CD14-positive monocyte (primary cell): ENCODE results near the gene GMDS. TPM values are rescaled to one million over a fixed set of nuclear protein-coding genes. Genes with fewer than 3 reads are reported as not detected.

Experiments used
- DNase-seq, 3 donors: peaks; one replicate each; pipeline ENCODE4 v3.0.0-alpha.2; 2011 to 2022
- H2AFZ ChIP-seq: 2 replicates; pipeline ENCODE4 v1.6.0; 2012; ENCODE audit warnings: mild to moderate bottlenecking, low read depth, low read length, inconsistent platforms; ENCODE audit not compliant: insufficient read depth, poor library complexity, severe bottlenecking
- H3K27ac ChIP-seq, 2 donors: 1 replicate in 1 of 2; 2 replicates in 1 of 2; pipeline ENCODE4 v1.5.1; 2012 to 2013; ENCODE audit warnings: low read length in 2 of 2, control low read depth in 1 of 2, inconsistent platforms in 1 of 2, low read depth in 1 of 2, mild to moderate bottlenecking in 1 of 2
- H3K27me3 ChIP-seq, 2 donors: one replicate each; pipeline versions ENCODE4 v1.6.0 to v1.6.1; 2011 to 2013; ENCODE audit warnings: low read length in 2 of 2; ENCODE audit not compliant: control insufficient read depth in 2 of 2, insufficient read depth in 2 of 2
- H3K36me3 ChIP-seq, 2 donors: replicated peaks in 1 of 2; 1 replicate in 1 of 2; 2 replicates in 1 of 2; pipeline versions ENCODE4 v1.5.1 to v1.6.1; 2012 to 2013; ENCODE audit warnings: low read length in 2 of 2, control low read depth in 1 of 2, inconsistent platforms in 1 of 2, mild to moderate bottlenecking in 1 of 2; ENCODE audit not compliant: insufficient read depth in 2 of 2, control insufficient read depth in 1 of 2
- H3K4me1 ChIP-seq, 2 donors: 1 replicate in 1 of 2; 2 replicates in 1 of 2; pipeline versions ENCODE4 v1.5.1 to v1.6.1; 2012 to 2013; ENCODE audit warnings: low read length in 2 of 2, control low read depth in 1 of 2, inconsistent platforms in 1 of 2, mild to moderate bottlenecking in 1 of 2, moderate library complexity in 1 of 2; ENCODE audit not compliant: insufficient read depth in 2 of 2, control insufficient read depth in 1 of 2
- H3K4me2 ChIP-seq: replicated peaks from 2 replicates; pipeline ENCODE3; 2012; ENCODE audit warnings: low read length, moderate library complexity, mild to moderate bottlenecking; ENCODE audit not compliant: poor library complexity, severe bottlenecking; ENCODE audit errors: extremely low read depth
- H3K4me3 ChIP-seq, 3 experiments: fragments of 200-600 bp in 1 of 3; sonication (generic) in 1 of 3; replicated peaks in 1 of 3; 1 replicate in 2 of 3; 2 replicates in 1 of 3; pipeline ENCODE4 v1.5.1; 2011 to 2013; ENCODE audit warnings: low read length in 3 of 3, mild to moderate bottlenecking in 3 of 3, control low read depth in 2 of 3, low read depth in 2 of 3, inconsistent platforms in 1 of 3, moderate library complexity in 1 of 3
- H3K79me2 ChIP-seq: 2 replicates; pipeline ENCODE4 v1.6.0; 2012; ENCODE audit warnings: mild to moderate bottlenecking, control low read depth, inconsistent platforms, low read length, moderate library complexity; ENCODE audit not compliant: insufficient read depth
- H3K9ac ChIP-seq: 2 replicates; pipeline ENCODE4 v1.6.0; 2017; ENCODE audit warnings: low read length, mild to moderate bottlenecking; ENCODE audit not compliant: insufficient read depth, poor library complexity, severe bottlenecking
- H3K9me3 ChIP-seq, 2 donors: replicated peaks in 1 of 2; 1 replicate in 1 of 2; 2 replicates in 1 of 2; pipeline versions ENCODE4 v1.5.1 to v1.6.1; 2012 to 2013; ENCODE audit warnings: low read length in 2 of 2, control low read depth in 1 of 2; ENCODE audit not compliant: control insufficient read depth in 1 of 2, insufficient read depth in 1 of 2
- H4K20me1 ChIP-seq: 2 replicates; pipeline ENCODE4 v1.6.0; 2012; ENCODE audit warnings: mild to moderate bottlenecking, low read length, control low read depth, moderate library complexity; ENCODE audit not compliant: insufficient read depth
- H3K27ac Mint-ChIP-seq, 7 donors: one replicate each; pipeline ENCODE4 v1.8.0; 2020; ENCODE audit warnings: mild to moderate bottlenecking in 7 of 7, mixed read lengths in 7 of 7, moderate library complexity in 6 of 7, inconsistent platforms in 2 of 7
- H3K27me3 Mint-ChIP-seq, 3 donors: one replicate each; pipeline ENCODE4 v1.8.0; 2021 to 2022; ENCODE audit warnings: low read depth in 3 of 3, mild to moderate bottlenecking in 3 of 3, mixed read lengths in 3 of 3, moderate library complexity in 3 of 3, inconsistent platforms in 1 of 3
- H3K36me3 Mint-ChIP-seq, 2 donors: one replicate each; pipeline ENCODE4 v1.8.0; 2020; ENCODE audit warnings: mixed read lengths in 2 of 2, inconsistent platforms in 1 of 2, mild to moderate bottlenecking in 1 of 2
- H3K4me1 Mint-ChIP-seq: one replicate; pipeline ENCODE4 v1.8.0; 2020; ENCODE audit warnings: mild to moderate bottlenecking, mixed read lengths
- H3K4me3 Mint-ChIP-seq, 2 donors: one replicate each; pipeline ENCODE4 v1.8.0; 2020; ENCODE audit warnings: mild to moderate bottlenecking in 2 of 2, mixed read lengths in 2 of 2, moderate library complexity in 1 of 2
- H3K9me3 Mint-ChIP-seq, 7 donors: one replicate each; pipeline ENCODE4 v1.8.0; 2020 to 2022; ENCODE audit warnings: mixed read lengths in 7 of 7, mild to moderate bottlenecking in 6 of 7, moderate library complexity in 6 of 7, inconsistent platforms in 2 of 7
- WGBS: methylation state at CpG from one replicate; pipeline ENCODE4 v1.1.5; 2013; ENCODE audit warnings: missing lambda C conversion rate; ENCODE audit not compliant: insufficient coverage; 5-methylcytosine and 5-hydroxymethylcytosine counted together
- intact Hi-C, 2 donors: fragments of 100-400 bp; cut with micrococcal nuclease; formaldehyde crosslinking; loops; one replicate each; pipeline versions ENCODE4 v1.15.0 to v1.15.1; 2023
- polyA plus RNA-seq, 3 donors: library from polyadenylated mRNA; depleted of rRNA in 1 of 3; unstranded in 2 of 3; stranded (reverse) in 1 of 3; fragments of 300-500 nt in 2 of 3; fragments of >200 nt in 1 of 3; fragmentation: Illumina TruSeq in 2 of 3; gene quantifications; 1 replicate in 2 of 3; 2 replicates in 1 of 3; pipeline ENCODE4 v1.2.3, GENCODE V29; 2012 to 2021
- TF ChIP-seq, protein P1 (sequence below): fragments of 200-600 bp; IDR thresholded peaks from one replicate; pipeline ENCODE4 v1.8.0; 2022; ENCODE audit warnings: antibody characterized with exemption, mild to moderate bottlenecking

GMDS gene
- polyA plus RNA-seq, 3 donors = 10.5 to 19.9 (median 17.6) TPM

DNA sequence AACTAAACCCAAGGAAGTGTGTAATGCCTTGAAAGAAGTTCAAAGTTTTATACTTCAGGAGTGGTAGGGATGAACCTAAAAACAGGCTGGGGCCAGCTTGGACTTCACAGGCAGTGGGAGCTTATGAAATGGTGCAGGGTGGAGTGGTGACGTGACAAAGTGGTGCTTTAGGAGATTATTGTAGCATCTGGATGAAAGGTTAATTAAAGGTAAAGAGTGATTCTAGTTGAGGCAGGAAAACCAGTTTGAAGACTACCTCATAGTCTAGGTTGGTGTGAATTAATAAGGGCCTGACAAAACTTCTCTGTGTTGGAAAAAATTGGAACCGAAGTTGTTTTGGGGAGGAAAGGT, 30.5 kb upstream of the GMDS start:
- no peak overlapping the region for H3K4me2 ChIP-seq
- H3K27me3 ChIP-seq = no peaks in the 10 kb centered on the region
- H3K27ac ChIP-seq = no peak overlapping the region
- 100% methylated on average over 1 of the region's 2 CpGs for WGBS
- peaks cover 19 to 39% (median 23%) of the 10 kb centered on the region in 7 donors for H3K9me3 Mint-ChIP-seq
- H3K79me2 ChIP-seq = no peaks in the 10 kb centered on the region
- no peaks in the 10 kb centered on the region for H4K20me1 ChIP-seq
- H3K36me3 ChIP-seq = peaks cover 19 to 45% of the 10 kb centered on the region in 2 donors
- no peak for DNase-seq
- no peaks in the 10 kb centered on the region for H3K27me3 Mint-ChIP-seq
- no peak overlapping the region for H3K4me3 Mint-ChIP-seq
- TF ChIP-seq, protein P1, sequence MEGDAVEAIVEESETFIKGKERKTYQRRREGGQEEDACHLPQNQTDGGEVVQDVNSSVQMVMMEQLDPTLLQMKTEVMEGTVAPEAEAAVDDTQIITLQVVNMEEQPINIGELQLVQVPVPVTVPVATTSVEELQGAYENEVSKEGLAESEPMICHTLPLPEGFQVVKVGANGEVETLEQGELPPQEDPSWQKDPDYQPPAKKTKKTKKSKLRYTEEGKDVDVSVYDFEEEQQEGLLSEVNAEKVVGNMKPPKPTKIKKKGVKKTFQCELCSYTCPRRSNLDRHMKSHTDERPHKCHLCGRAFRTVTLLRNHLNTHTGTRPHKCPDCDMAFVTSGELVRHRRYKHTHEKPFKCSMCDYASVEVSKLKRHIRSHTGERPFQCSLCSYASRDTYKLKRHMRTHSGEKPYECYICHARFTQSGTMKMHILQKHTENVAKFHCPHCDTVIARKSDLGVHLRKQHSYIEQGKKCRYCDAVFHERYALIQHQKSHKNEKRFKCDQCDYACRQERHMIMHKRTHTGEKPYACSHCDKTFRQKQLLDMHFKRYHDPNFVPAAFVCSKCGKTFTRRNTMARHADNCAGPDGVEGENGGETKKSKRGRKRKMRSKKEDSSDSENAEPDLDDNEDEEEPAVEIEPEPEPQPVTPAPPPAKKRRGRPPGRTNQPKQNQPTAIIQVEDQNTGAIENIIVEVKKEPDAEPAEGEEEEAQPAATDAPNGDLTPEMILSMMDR = no peak
- H2AFZ ChIP-seq = no peak overlapping the region
- no peaks in the 10 kb centered on the region for H3K4me1 ChIP-seq
- intact Hi-C loops = no loop called here
- no peak overlapping the region for H3K27ac Mint-ChIP-seq
- no peaks in the 10 kb centered on the region for H3K4me1 Mint-ChIP-seq
- H3K36me3 Mint-ChIP-seq = peaks cover 53 to 71% of the 10 kb centered on the region in 2 donors
- H3K9ac ChIP-seq = no peak overlapping the region
- no peak overlapping the region for H3K4me3 ChIP-seq
- peaks cover 0 to 14% of the 10 kb centered on the region in 2 donors for H3K9me3 ChIP-seq

DNA sequence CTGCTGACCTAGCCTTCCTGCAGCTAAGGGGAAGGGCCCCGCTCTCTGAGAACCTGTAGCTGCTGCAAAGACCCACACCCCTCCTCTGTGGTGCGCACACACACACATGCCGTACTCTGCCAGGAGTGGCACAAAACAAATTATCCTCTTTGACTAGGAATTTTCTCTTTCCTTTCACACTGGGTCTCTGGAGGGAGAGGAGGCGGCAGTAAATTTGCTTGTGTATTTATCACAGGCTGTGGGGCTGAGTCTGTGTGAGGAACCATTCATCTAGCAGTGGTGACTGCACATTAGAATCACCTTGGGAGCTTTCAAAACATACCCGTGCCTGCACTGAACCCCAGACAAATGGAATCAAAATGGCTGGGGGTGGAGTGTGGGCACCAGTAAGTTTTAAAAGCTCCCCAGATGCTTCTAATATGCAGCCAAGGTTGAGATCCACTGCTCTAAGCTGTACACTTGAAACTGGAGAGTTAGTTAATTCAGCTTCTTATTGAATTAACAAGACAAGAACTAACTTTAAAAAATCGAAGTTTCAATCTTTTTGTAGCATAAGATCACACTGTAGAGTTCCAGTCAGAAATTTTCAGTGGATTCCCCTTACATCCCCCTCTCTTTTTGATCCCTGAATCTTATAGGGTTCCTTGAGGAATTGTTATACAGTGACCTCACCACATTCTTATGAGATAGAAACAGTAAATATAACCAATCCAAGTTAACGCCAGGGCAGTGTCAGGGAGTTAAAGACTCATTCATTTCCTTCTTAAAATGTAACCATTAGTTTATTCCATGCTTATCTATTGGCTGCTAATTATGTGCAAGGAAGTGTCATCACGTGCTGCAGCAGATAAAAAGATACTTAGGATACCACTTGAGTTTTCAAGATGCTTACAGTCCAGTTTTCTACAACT, 29.8 kb upstream of the GMDS start:
- Histone ChIP-seq H3K9ac (no peak overlapping the region), H2AFZ (no peak overlapping the region), H3K4me3 (no peak overlapping the region), H4K20me1 (no peaks in the 10 kb centered on the region), H3K4me2 (no peak overlapping the region), H3K79me2 (no peaks in the 10 kb centered on the region), H3K36me3 (peaks cover 19 to 45% of the 10 kb centered on the region in 2 donors), H3K27ac (no peak overlapping the region), H3K9me3 (peaks cover 0 to 8% of the 10 kb centered on the region in 2 donors), H3K27me3 (no peaks in the 10 kb centered on the region), H3K4me1 (no peaks in the 10 kb centered on the region)
- peaks cover 14 to 32% (median 19%) of the 10 kb centered on the region in 7 donors for H3K9me3 Mint-ChIP-seq
- no peak for DNase-seq
- no peak overlapping the region for H3K27ac Mint-ChIP-seq
- H3K27me3 Mint-ChIP-seq = no peaks in the 10 kb centered on the region
- intact Hi-C loops = no loop called here
- no peak overlapping the region for H3K4me3 Mint-ChIP-seq
- no peaks in the 10 kb centered on the region for H3K4me1 Mint-ChIP-seq
- TF ChIP-seq, protein P1 = no peak
- no CpG with 5 or more reads among the region's 8 CpGs for WGBS
- peaks cover 54 to 72% of the 10 kb centered on the region in 2 donors for H3K36me3 Mint-ChIP-seq
